CD8-positive, alpha-beta memory T cell (primary cell): Measurements from ENCODE around the gene HDLBP. TPM values are rescaled to one million over a fixed set of nuclear protein-coding genes. Genes with fewer than 3 reads are reported as not detected.

ENCODE experiments used
- CTCF ChIA-PET: fragments of 350-600 bp; sonication (Branson Sonifier 250); formaldehyde crosslinking; loops from one replicate; lab custom pipeline; 2021; ENCODE audit warnings: antibody characterized with exemption; lab: Charles Lee
- POLR2A ChIA-PET: fragments of 350-600 bp; sonication (Branson Sonifier 250); formaldehyde crosslinking; loops from one replicate; lab custom pipeline; 2021; ENCODE audit warnings: antibody characterized with exemption; lab: Charles Lee
- DNase-seq, 5 donors: peaks; one replicate each; pipeline versions ENCODE4 v3.0.0 to v3.0.0-alpha.2; 2020 to 2022; ENCODE audit warnings: mixed read lengths in 1 of 5
- H3K27ac ChIP-seq: one replicate; pipeline ENCODE4 v1.7.0; 2013; ENCODE audit warnings: low read depth, mild to moderate bottlenecking, low read length, moderate library complexity
- H3K27me3 ChIP-seq: 2 replicates; pipeline ENCODE4 v1.7.0; 2013; ENCODE audit warnings: low read length, mild to moderate bottlenecking; ENCODE audit not compliant: insufficient read depth, poor library complexity, severe bottlenecking
- H3K36me3 ChIP-seq: 2 replicates; pipeline ENCODE4 v1.7.0; 2013; ENCODE audit warnings: mild to moderate bottlenecking, low read length, moderate library complexity; ENCODE audit not compliant: insufficient read depth
- H3K4me1 ChIP-seq: 2 replicates; pipeline ENCODE4 v1.7.0; 2013; ENCODE audit warnings: mild to moderate bottlenecking, low read length, moderate library complexity; ENCODE audit not compliant: insufficient read depth
- H3K4me3 ChIP-seq: 2 replicates; pipeline ENCODE4 v1.7.0; 2013; ENCODE audit warnings: mild to moderate bottlenecking, low read length
- H3K9me3 ChIP-seq: 2 replicates; pipeline ENCODE4 v1.7.0; 2013; ENCODE audit warnings: mild to moderate bottlenecking, low read length
- H3K27ac Mint-ChIP-seq, 8 donors: one replicate each; pipeline ENCODE4 v1.8.0; 2020 to 2021; ENCODE audit warnings: mixed read lengths in 8 of 8, mild to moderate bottlenecking in 6 of 8, inconsistent platforms in 3 of 8, moderate library complexity in 3 of 8
- H3K27me3 Mint-ChIP-seq, 2 donors: one replicate each; pipeline ENCODE4 v1.8.0; 2020 to 2021; ENCODE audit warnings: mixed read lengths in 2 of 2, mild to moderate bottlenecking in 1 of 2, moderate library complexity in 1 of 2
- H3K36me3 Mint-ChIP-seq, 3 donors: one replicate each; pipeline ENCODE4 v1.8.0; 2020 to 2021; ENCODE audit warnings: mixed read lengths in 3 of 3, inconsistent platforms in 1 of 3, mild to moderate bottlenecking in 1 of 3
- H3K4me1 Mint-ChIP-seq, 3 donors: one replicate each; pipeline ENCODE4 v1.8.0; 2020 to 2021; ENCODE audit warnings: mixed read lengths in 3 of 3, inconsistent platforms in 1 of 3, mild to moderate bottlenecking in 1 of 3
- H3K4me3 Mint-ChIP-seq, 7 donors: one replicate each; pipeline ENCODE4 v1.8.0; 2020 to 2021; ENCODE audit warnings: mixed read lengths in 7 of 7, mild to moderate bottlenecking in 6 of 7, moderate library complexity in 4 of 7, inconsistent platforms in 2 of 7
- H3K9me3 Mint-ChIP-seq, 5 donors: one replicate each; pipeline ENCODE4 v1.8.0; 2020 to 2022; ENCODE audit warnings: mixed read lengths in 5 of 5, mild to moderate bottlenecking in 3 of 5, moderate library complexity in 2 of 5, inconsistent platforms in 1 of 5
- polyA plus RNA-seq: library from polyadenylated mRNA; unstranded; fragments of 300-500 nt; fragmentation: Illumina TruSeq; gene quantifications from one replicate; pipeline ENCODE4 v1.2.3, GENCODE V29; 2021
- total RNA-seq, 2 experiments: library from RNA; stranded (reverse); gene quantifications; one replicate each; pipeline ENCODE4 v1.2.3, GENCODE V29; 2021

Gene HDLBP
- total and polyA plus RNA-seq, 3 experiments from 2014 or later = 70.0 to 313 (median 307) TPM

DNA sequence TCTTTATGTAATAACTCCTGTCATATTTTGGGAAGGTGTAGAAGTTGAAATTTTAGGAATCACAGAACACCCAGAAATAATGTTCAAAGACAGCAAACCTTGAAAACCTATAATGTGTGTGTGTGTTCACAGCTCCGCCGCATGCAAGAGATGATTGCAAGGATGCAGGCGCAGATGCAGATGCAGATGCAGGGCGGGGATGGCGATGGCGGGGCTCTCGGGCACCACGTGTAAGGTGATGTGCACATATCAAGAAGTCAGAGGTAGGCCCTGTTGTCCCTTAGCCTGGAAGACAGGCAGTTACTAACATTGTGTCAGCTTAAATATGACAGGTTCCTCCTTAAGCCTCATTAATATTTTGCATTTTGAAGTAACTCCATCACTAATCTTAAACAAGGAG, 34.5 kb upstream of the HDLBP start:
- Mint-ChIP-seq H3K4me3 (no peak overlapping the region), H3K27me3 (no peaks in the 10 kb centered on the region)

DNA sequence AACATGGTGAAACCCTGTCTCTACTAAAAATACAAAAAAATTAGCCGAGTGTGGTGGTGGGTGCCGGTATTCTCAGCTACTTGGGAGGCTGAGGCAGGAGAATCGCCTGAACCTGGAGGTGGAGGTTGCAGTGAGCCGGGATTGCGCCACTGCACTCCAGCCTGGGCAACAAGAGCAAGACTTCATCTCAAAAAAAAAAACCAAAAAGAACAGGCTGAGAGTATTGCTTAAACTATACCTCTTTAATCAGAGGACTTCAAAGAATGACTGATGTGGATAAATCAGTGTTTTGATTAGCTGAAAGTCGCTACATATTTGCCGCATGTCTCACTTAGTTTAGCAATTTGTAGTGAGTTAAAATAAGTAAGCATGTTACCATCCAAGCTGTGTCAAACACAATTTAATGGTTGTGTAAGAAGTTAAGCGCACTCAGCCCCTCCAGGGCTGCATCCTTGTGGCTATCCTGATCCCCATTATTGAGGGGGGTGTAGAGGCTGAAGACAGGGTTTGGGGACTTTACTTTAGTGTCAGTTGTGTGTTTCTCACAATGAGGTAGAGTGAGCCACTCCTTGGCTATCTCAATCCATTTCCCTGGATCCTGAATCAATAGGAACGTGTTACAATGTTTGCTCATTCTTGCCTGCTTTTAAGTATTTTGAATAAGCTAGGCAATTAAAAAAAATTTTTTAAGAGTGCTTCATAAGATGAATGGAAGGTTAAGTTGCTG, 29.6 kb upstream of the HDLBP start:
- Histone ChIP-seq H3K27ac (no peak overlapping the region), H3K36me3 (peaks cover 58% of the 10 kb centered on the region), H3K9me3 (no peaks in the 10 kb centered on the region), H3K4me1 (peaks cover 11% of the 10 kb centered on the region), H3K27me3 (no peaks in the 10 kb centered on the region), H3K4me3 (no peak overlapping the region)
- DNase-seq = no peak
- Mint-ChIP-seq H3K4me3 (no peak overlapping the region), H3K4me1 (peaks cover 8 to 18% (median 12%) of the 10 kb centered on the region in 3 donors), H3K27ac (peak overlapping the region in 2 of 8 donors; percentile 17 to 47), H3K36me3 (peaks cover 4 to 91% (median 28%) of the 10 kb centered on the region in 3 donors), H3K27me3 (no peaks in the 10 kb centered on the region), H3K9me3 (no peaks in the 10 kb centered on the region)
- POLR2A ChIA-PET = no interaction called here
- CTCF ChIA-PET = no interaction called here

More for the DNA sequence above, 34.5 kb upstream of the HDLBP start:
- Mint-ChIP-seq H3K9me3 (no peaks in the 10 kb centered on the region), H3K4me1 (no peaks in the 10 kb centered on the region), H3K36me3 (peaks cover 9 to 86% (median 25%) of the 10 kb centered on the region in 3 donors), H3K27ac (no peak overlapping the region)
- ChIA-PET POLR2A (no interaction called here), CTCF (no interaction called here)
- Histone ChIP-seq H3K27me3 (no peaks in the 10 kb centered on the region), H3K27ac (no peak overlapping the region), H3K4me1 (no peaks in the 10 kb centered on the region), H3K9me3 (no peaks in the 10 kb centered on the region), H3K36me3 (peaks cover 48% of the 10 kb centered on the region), H3K4me3 (no peak overlapping the region)
- no peak for DNase-seq

DNA sequence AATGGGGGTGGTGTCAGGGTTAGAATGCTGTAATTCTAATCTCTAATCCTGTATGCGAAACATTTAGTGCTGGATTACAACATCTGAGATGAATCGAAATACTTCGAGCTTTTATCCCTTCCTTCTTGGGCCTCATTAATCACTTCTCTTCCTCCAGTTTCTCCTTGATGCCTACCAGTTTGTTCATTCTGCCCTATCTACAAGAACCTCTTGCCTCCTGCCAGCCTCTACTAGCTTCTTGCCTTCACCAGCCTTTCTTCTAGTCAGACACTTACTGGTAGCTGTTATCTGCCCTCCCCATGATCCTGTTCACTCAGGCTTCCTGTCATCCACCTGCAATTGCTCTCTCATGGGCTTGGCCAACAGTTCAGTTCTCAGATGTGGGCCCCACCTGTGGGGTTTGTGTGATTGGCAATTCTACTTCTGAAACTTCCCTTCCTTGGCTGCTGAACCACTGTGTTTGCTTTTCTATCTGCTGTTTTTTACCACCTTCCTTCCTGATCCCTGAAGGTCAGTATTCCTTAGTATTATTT, 25.2 kb upstream of the HDLBP start:
- Histone ChIP-seq H3K36me3 (peaks cover 55% of the 10 kb centered on the region), H3K9me3 (no peaks in the 10 kb centered on the region), H3K27me3 (no peaks in the 10 kb centered on the region), H3K4me1 (peaks cover 17% of the 10 kb centered on the region), H3K27ac (no peak overlapping the region), H3K4me3 (no peak overlapping the region)
- peak overlapping the region in 1 of 7 donors; percentile 58 for H3K4me3 Mint-ChIP-seq
- ChIA-PET POLR2A (no interaction called here), CTCF (no interaction called here)
- H3K4me1 Mint-ChIP-seq = peaks cover 16 to 29% (median 27%) of the 10 kb centered on the region in 3 donors
- H3K27me3 Mint-ChIP-seq = no peaks in the 10 kb centered on the region
- peak in 1 of 5 donors; percentile 29 for DNase-seq
- H3K36me3 Mint-ChIP-seq = peaks cover 0 to 89% (median 31%) of the 10 kb centered on the region in 3 donors
- no peaks in the 10 kb centered on the region for H3K9me3 Mint-ChIP-seq
- peak overlapping the region in 6 of 8 donors; percentile 0 to 77 (median 37) for H3K27ac Mint-ChIP-seq

DNA sequence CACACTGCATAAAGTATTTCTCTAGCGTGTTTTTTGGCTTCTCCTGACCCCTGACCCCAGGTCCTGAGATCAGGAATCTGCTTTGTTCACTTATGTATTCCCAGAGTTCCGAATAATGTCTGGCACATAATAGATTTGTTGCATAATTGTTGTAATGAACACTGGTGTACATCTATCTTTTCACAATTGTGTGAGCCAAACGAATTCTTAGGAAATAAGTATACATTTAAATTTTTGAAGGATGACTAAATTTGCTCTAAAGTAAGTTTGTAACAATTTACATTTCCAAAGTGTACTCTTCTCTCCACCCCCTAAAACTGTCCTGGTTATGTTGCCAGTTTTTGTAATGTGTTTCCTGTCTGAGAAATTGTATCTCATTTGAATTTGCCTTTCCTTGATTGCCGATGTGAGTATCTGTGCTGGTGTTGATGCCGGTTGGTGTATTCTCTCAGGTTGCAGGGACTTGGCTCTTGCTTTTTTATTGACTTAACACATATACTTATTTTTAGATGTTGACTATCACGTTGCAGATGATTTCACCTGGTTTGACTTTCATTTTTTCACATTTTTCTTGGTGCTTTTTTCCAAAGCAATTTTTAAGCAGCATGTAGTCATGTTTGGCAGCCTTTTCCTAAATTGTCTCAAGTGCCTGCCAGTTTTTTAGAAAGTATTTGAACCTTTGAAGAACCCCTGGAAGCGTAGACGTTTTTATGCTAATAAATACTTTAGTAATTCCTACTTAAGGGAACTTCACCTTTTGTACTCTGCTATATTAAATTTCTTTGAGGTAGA, 24.6 kb upstream of the HDLBP start:
- ChIA-PET CTCF (no interaction called here), POLR2A (no interaction called here)
- Histone ChIP-seq H3K27ac (no peak overlapping the region), H3K27me3 (no peaks in the 10 kb centered on the region), H3K36me3 (peaks cover 51% of the 10 kb centered on the region), H3K4me1 (peaks cover 17% of the 10 kb centered on the region), H3K9me3 (no peaks in the 10 kb centered on the region), H3K4me3 (no peak overlapping the region)
- Mint-ChIP-seq H3K4me1 (peaks cover 17 to 34% (median 32%) of the 10 kb centered on the region in 3 donors), H3K4me3 (no peak overlapping the region), H3K36me3 (peaks cover 0 to 88% (median 31%) of the 10 kb centered on the region in 3 donors), H3K27ac (peak overlapping the region in 5 of 8 donors; percentile 9 to 72 (median 61)), H3K27me3 (no peaks in the 10 kb centered on the region), H3K9me3 (no peaks in the 10 kb centered on the region)
- no peak for DNase-seq

DNA sequence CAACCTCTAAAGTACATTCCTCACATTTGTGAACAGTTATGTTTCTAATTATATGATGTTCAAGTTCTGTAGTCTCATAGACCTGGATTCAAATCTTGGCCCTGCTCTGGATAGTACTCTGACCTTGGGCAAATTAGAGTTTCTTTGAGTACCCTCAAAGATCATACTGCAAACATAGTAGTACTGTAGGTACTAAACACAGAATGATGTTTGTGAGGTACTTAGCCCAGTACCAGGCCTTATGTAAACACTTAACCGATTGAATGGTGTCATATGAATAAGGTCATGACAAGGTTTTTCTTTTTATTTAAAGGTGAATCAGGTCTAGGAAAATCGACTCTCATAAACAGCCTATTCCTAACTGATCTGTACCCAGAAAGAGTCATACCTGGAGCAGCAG, 19.3 kb upstream of the HDLBP start:
- DNase-seq = no peak
- CTCF ChIA-PET = no interaction called here
- Mint-ChIP-seq H3K27me3 (no peaks in the 10 kb centered on the region), H3K9me3 (no peaks in the 10 kb centered on the region), H3K27ac (no peak overlapping the region), H3K4me1 (peaks cover 18 to 45% (median 24%) of the 10 kb centered on the region in 3 donors), H3K36me3 (peaks cover 0 to 83% (median 14%) of the 10 kb centered on the region in 3 donors), H3K4me3 (no peak overlapping the region)
- peaks cover 3% of the 10 kb centered on the region for H3K4me1 ChIP-seq
- peaks cover 25% of the 10 kb centered on the region for H3K36me3 ChIP-seq
- H3K4me3 ChIP-seq = no peak overlapping the region
- POLR2A ChIA-PET = no interaction called here
- no peaks in the 10 kb centered on the region for H3K27me3 ChIP-seq
- H3K27ac ChIP-seq = no peak overlapping the region
- H3K9me3 ChIP-seq = no peaks in the 10 kb centered on the region

DNA sequence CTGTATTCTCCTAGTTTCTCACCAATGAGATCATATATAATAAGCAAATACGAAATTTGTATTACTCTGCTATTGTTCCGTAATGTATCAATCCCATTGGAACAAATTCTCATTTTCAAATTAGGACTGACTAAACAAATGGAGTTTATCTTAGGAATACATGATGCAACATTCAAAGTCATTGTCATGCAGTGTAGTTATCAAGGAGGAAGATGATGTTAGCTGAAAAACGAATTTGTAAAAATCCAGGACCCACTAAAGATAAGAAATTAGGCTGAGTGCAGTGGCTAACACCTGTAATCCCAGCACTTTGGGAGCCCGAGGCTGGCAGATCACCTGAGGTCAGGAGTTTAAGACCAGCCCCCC, 15.1 kb upstream of the HDLBP start:
- H3K27ac Mint-ChIP-seq = peak overlapping the region in 2 of 8 donors; percentile 12 to 17
- CTCF ChIA-PET = no interaction called here
- H3K27me3 Mint-ChIP-seq = no peaks in the 10 kb centered on the region
- peaks cover 17 to 39% (median 18%) of the 10 kb centered on the region in 3 donors for H3K4me1 Mint-ChIP-seq
- POLR2A ChIA-PET = no interaction called here
- no peak overlapping the region for H3K4me3 ChIP-seq
- no peak overlapping the region for H3K4me3 Mint-ChIP-seq
- DNase-seq = no peak
- no peaks in the 10 kb centered on the region for H3K4me1 ChIP-seq
- peaks cover 12 to 84% (median 13%) of the 10 kb centered on the region in 3 donors for H3K36me3 Mint-ChIP-seq
- H3K27me3 ChIP-seq = no peaks in the 10 kb centered on the region
- no peaks in the 10 kb centered on the region for H3K9me3 ChIP-seq
- H3K36me3 ChIP-seq = peaks cover 19% of the 10 kb centered on the region
- H3K27ac ChIP-seq = no peak overlapping the region
- H3K9me3 Mint-ChIP-seq = no peaks in the 10 kb centered on the region

DNA sequence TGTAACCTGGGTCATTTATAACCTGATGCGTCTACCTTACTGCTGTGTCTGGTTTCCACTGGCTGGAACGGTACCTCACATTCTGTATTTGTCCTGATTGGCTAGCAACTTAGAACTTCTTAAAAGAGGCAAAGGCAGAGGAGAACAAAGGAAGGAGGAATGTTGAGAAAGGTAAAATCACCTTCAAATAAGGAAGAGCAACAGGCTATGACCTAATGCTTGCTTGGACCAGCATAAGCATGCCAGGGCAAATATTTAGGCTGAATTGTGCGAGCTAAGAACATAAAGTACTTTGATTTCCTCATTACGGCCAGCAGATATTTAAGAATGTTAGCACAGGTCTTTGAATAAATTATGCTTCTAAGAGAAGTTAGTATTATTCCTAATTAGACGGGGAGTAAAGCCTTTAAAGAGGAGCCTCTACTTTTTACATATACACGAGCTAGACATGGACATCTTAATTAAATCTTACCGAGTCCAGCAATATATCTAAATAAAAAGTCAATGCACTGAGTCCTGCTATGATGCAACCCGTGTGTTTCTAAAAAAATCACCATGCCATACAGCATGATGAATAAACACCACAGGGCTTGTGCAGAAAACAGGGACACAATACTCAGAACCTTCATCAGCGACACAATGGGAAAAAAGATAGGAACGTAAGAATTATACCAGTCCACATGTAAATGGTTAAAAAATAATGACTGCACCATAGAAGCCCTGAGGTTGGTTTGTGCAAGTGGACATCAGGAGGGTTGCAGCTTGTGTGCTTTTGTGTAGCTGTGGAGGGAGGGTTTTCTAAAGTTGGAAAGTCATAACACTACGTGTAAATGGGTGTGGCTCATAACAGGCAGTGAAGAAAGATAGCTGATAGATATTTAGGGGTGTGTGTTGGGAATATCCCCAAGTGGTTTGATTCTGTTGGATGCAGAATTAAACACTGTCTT, 14.5 kb upstream of the HDLBP start:
- Mint-ChIP-seq H3K27me3 (no peaks in the 10 kb centered on the region), H3K27ac (peak overlapping the region in 1 of 8 donors; percentile 37), H3K4me1 (peaks cover 20 to 38% (median 22%) of the 10 kb centered on the region in 3 donors), H3K4me3 (no peak overlapping the region), H3K9me3 (no peaks in the 10 kb centered on the region), H3K36me3 (peaks cover 12 to 83% (median 13%) of the 10 kb centered on the region in 3 donors)
- POLR2A ChIA-PET = no interaction called here
- CTCF ChIA-PET = no interaction called here
- no peak for DNase-seq
- Histone ChIP-seq H3K27me3 (no peaks in the 10 kb centered on the region), H3K4me3 (no peak overlapping the region), H3K9me3 (no peaks in the 10 kb centered on the region), H3K36me3 (peaks cover 19% of the 10 kb centered on the region), H3K4me1 (no peaks in the 10 kb centered on the region), H3K27ac (no peak overlapping the region)
